A673 (cell line): ENCODE measurements around the gene CNOT4. TPM values are rescaled to one million over a fixed set of nuclear protein-coding genes. Genes with fewer than 3 reads are reported as not detected.

Source experiments
- BruUV-seq: library from RNA; stranded (reverse); fragments of 400-500 nt; replicated peaks from 2 replicates; lab custom pipeline; 2021; lab: Mats Ljungman, UMichigan
- CTCF ChIA-PET: fragments of 300-600 bp; sonication (Branson Sonifier 250); formaldehyde crosslinking; loops from one replicate; lab custom pipeline; 2022; ENCODE audit warnings: antibody characterized with exemption; lab: Charles Lee
- POLR2A ChIA-PET: fragments of 300-600 bp; sonication (Branson Sonifier 250); formaldehyde crosslinking; loops from one replicate; lab custom pipeline; 2022; ENCODE audit warnings: antibody characterized with exemption; ENCODE audit not compliant: low non-redundant PET; lab: Charles Lee
- DNase-seq: peaks from one replicate; pipeline ENCODE4 v3.0.0-alpha.2; 2015; ENCODE audit warnings: low spot score
- H3K27ac ChIP-seq: fragments of 200-600 bp; sonication (generic); 2 replicates; pipeline ENCODE4 v1.5.1; 2016; ENCODE audit warnings: mixed run types, low read depth, mild to moderate bottlenecking, mixed read lengths, antibody characterized with exemption, low read length; ENCODE audit not compliant: poor library complexity, severe bottlenecking
- H3K27me3 ChIP-seq: fragments of 200-600 bp; sonication (generic); replicated peaks from 2 replicates; pipeline ENCODE4 v1.6.1; 2017; ENCODE audit warnings: mixed run types, low read depth, mild to moderate bottlenecking, mixed read lengths, antibody characterized with exemption, low read length; ENCODE audit not compliant: insufficient read depth, poor library complexity
- H3K36me3 ChIP-seq: fragments of 200-600 bp; sonication (generic); 2 replicates; pipeline ENCODE4 v1.6.1; 2016; ENCODE audit warnings: mixed run types, mild to moderate bottlenecking, mixed read lengths, antibody characterized with exemption, low read length; ENCODE audit not compliant: insufficient read depth, poor library complexity, severe bottlenecking
- H3K4me1 ChIP-seq: fragments of 200-600 bp; sonication (generic); 2 replicates; pipeline ENCODE4 v1.6.1; 2017; ENCODE audit warnings: mixed run types, mild to moderate bottlenecking, mixed read lengths, antibody characterized with exemption, low read length; ENCODE audit not compliant: insufficient read depth, poor library complexity, severe bottlenecking
- H3K4me3 ChIP-seq: fragments of 200-600 bp; sonication (generic); 2 replicates; pipeline ENCODE4 v1.5.1; 2016; ENCODE audit warnings: low read depth, mixed run types, mild to moderate bottlenecking, mixed read lengths, low read length; ENCODE audit not compliant: poor library complexity, severe bottlenecking
- H3K9me3 ChIP-seq: fragments of 200-600 bp; sonication (generic); 2 replicates; pipeline ENCODE4 v1.6.1; 2016; ENCODE audit warnings: mixed run types, low read depth, mild to moderate bottlenecking, mixed read lengths, antibody characterized with exemption, low read length; ENCODE audit not compliant: poor library complexity, severe bottlenecking
- CTCF ChIP-seq: fragments of 300-800, 200-600 bp; sonication (generic); conservative IDR thresholded peaks from 2 replicates; pipeline ENCODE4 v1.5.1; 2017; ENCODE audit warnings: low read depth, mild to moderate bottlenecking, antibody characterized with exemption, low read length, moderate library complexity, mixed read lengths
- EZH2 ChIP-seq: fragments of 200-600 bp; sonication (generic); IDR thresholded peaks from 2 replicates; pipeline ENCODE4 v1.6.1; 2017; ENCODE audit warnings: borderline replicate concordance, low read depth, mild to moderate bottlenecking, mixed read lengths, antibody characterized with exemption, low read length; ENCODE audit not compliant: poor library complexity, severe bottlenecking
- intact Hi-C: fragments of 100-400 bp; cut with micrococcal nuclease; formaldehyde crosslinking; loops from one replicate; pipeline ENCODE4 v1.10.0; 2022; ENCODE audit not compliant: unreplicated experiment
- total RNA-seq: library from RNA; stranded (reverse); gene quantifications from 2 replicates; pipeline ENCODE4 v1.2.3, GENCODE V29; 2021

CNOT4 gene
- total RNA-seq, 1 experiment from 2014 or later: 24.1 TPM

- no peaks in the 10 kb centered on the region for H3K27me3 ChIP-seq
- no peaks in the 10 kb centered on the region for H3K4me1 ChIP-seq
- H3K4me3 ChIP-seq: no peak overlapping the region
- POLR2A ChIA-PET: interaction anchor here (0.7 kb wide), 1 partner anchor 874 kb away, joined by 3 read pairs; no protein-coding TSS in a partner anchor
- CTCF ChIA-PET: no interaction called here
- DNase-seq: no peak
- BruUV-seq: no TSS peak
- intact Hi-C loops: no loop called here
- H3K36me3 ChIP-seq: no peaks in the 10 kb centered on the region
- no peak overlapping the region for H3K27ac ChIP-seq
- no peak for TF ChIP-seq EZH2
- TF ChIP-seq CTCF: no peak
- H3K9me3 ChIP-seq: no peaks in the 10 kb centered on the region
Measured at GRCh38 chr7:135330088-135330487, 179.8 kb downstream of the CNOT4 start.

GRCh38 chr7:135328526-135328925 lies 181.4 kb downstream of the CNOT4 start:
- Histone ChIP-seq H3K4me1 (no peaks in the 10 kb centered on the region), H3K36me3 (no peaks in the 10 kb centered on the region), H3K27ac (no peak overlapping the region), H3K27me3 (no peaks in the 10 kb centered on the region), H3K9me3 (no peaks in the 10 kb centered on the region), H3K4me3 (no peak overlapping the region)
- ChIA-PET CTCF (interaction anchor here (0.7 kb wide), 1 partner anchor 52 kb away, joined by 3 read pairs; no protein-coding TSS in a partner anchor), POLR2A (no interaction called here)
- no TSS peak for BruUV-seq
- TF ChIP-seq EZH2 (no peak), CTCF (no peak)
- no peak for DNase-seq
- intact Hi-C loops: no loop called here

- no peak for DNase-seq
- CTCF ChIA-PET: no interaction called here
- H3K27me3 ChIP-seq: no peaks in the 10 kb centered on the region
- H3K4me3 ChIP-seq: no peak overlapping the region
- H3K27ac ChIP-seq: no peak overlapping the region
- H3K9me3 ChIP-seq: no peaks in the 10 kb centered on the region
- H3K4me1 ChIP-seq: no peaks in the 10 kb centered on the region
- POLR2A ChIA-PET: no interaction called here
- intact Hi-C loops: no loop called here
- no TSS peak for BruUV-seq
- TF ChIP-seq EZH2 (no peak), CTCF (no peak)
- H3K36me3 ChIP-seq: no peaks in the 10 kb centered on the region
Measured at GRCh38 chr7:135328053-135328452, 181.8 kb downstream of the CNOT4 start.
